Activated CD4-positive, alpha-beta T cell treated with anti-CD3 and anti-CD28 coated beads, Interleukin-2, Interleukin-6, amounts not matched to agents 100 ng/mL and 50 ng/mL, durations not matched to agents 16 hours and 8 hours (primary cell): ENCODE measurements around the gene B4GALNT3.

ENCODE experiments used
- DNase-seq: peaks from one replicate; pipeline ENCODE4 v3.0.0-alpha.2; 2020

B4GALNT3 gene

GRCh38 chr12:468671-469389 is 9.1 kb downstream of the B4GALNT3 start:
- DNase-seq, result no peak

GRCh38 chr12:470133-470532 is 10.4 kb downstream of the B4GALNT3 start:
- DNase-seq, result no peak

GRCh38 chr12:473198-473597 is 13.5 kb downstream of the B4GALNT3 start:
- no peak for DNase-seq

- DNase-seq, result no peak
These were observed 14.3 kb downstream of the B4GALNT3 start for GRCh38 chr12:473863-474577.

- no peak for DNase-seq
These were observed 15.5 kb downstream of the B4GALNT3 start for GRCh38 chr12:475286-475685.

GRCh38 chr12:479161-479560 is 19.4 kb downstream of the B4GALNT3 start:
- DNase-seq, result no peak

GRCh38 chr12:480831-481816 is 21.4 kb downstream of the B4GALNT3 start:
- no peak for DNase-seq

GRCh38 chr12:482061-482460 is 22.3 kb downstream of the B4GALNT3 start:
- DNase-seq, result no peak

- no peak for DNase-seq
These were observed 24.4 kb downstream of the B4GALNT3 start for GRCh38 chr12:484096-484495.

- no peak for DNase-seq
These were observed 30.5 kb downstream of the B4GALNT3 start for GRCh38 chr12:490260-490659.

- DNase-seq, result no peak
These were observed 35.7 kb downstream of the B4GALNT3 start for GRCh38 chr12:495466-495865.

- DNase-seq, result no peak
These were observed 37.0 kb downstream of the B4GALNT3 start for GRCh38 chr12:496736-497135.

GRCh38 chr12:497501-498160 is 37.9 kb downstream of the B4GALNT3 start:
- no peak for DNase-seq

GRCh38 chr12:499837-500458 is 40.2 kb downstream of the B4GALNT3 start:
- no peak for DNase-seq

- no peak for DNase-seq
These were observed 42.1 kb downstream of the B4GALNT3 start for GRCh38 chr12:501722-502447.

- DNase-seq, result no peak
These were observed 43.5 kb downstream of the B4GALNT3 start for GRCh38 chr12:503111-503761.

GRCh38 chr12:505221-505620 is 45.5 kb downstream of the B4GALNT3 start:
- DNase-seq, result no peak

GRCh38 chr12:507391-507796 is 47.7 kb downstream of the B4GALNT3 start:
- DNase-seq, result no peak

- no peak for DNase-seq
These were observed 48.4 kb downstream of the B4GALNT3 start for GRCh38 chr12:508145-508544.

- no peak for DNase-seq
These were observed 49.1 kb downstream of the B4GALNT3 start for GRCh38 chr12:508795-509194.

GRCh38 chr12:509500-509899 is 49.8 kb downstream of the B4GALNT3 start:
- no peak for DNase-seq
